Mesothelial cell of epicardium (in vitro differentiated cells): ENCODE measurements around the gene DDN. TPM values are rescaled to one million over a fixed set of nuclear protein-coding genes. Genes with fewer than 3 reads are reported as not detected.
A peak's percentile ranks its signal among the peaks of the same experiment; 100 is the strongest.

Experiments used
- DNase-seq, 2 experiments: peaks; one replicate each; pipeline ENCODE4 v3.0.0; 2021; ENCODE audit warnings: low spot score in 2 of 2; ENCODE audit not compliant: unreplicated experiment in 2 of 2
- H3K27ac Mint-ChIP-seq: 2 replicates; pipeline ENCODE4 v1.8.0; 2021; ENCODE audit warnings: mixed read lengths
- H3K27me3 Mint-ChIP-seq: 2 replicates; pipeline ENCODE4 v1.8.0; 2021; ENCODE audit warnings: low read depth, mixed read lengths
- H3K36me3 Mint-ChIP-seq: 2 replicates; pipeline ENCODE4 v1.8.0; 2021; ENCODE audit warnings: mixed read lengths
- H3K4me1 Mint-ChIP-seq: 2 replicates; pipeline ENCODE4 v1.8.0; 2021; ENCODE audit warnings: mixed read lengths
- H3K4me3 Mint-ChIP-seq: 2 replicates; pipeline ENCODE4 v1.8.0; 2021; ENCODE audit warnings: mild to moderate bottlenecking, moderate library complexity, mixed read lengths
- H3K9me3 Mint-ChIP-seq: 2 replicates; pipeline ENCODE4 v1.8.0; 2021; ENCODE audit warnings: mixed read lengths
- CTCF ChIP-seq: fragments of 200-600 bp; sonication (generic); IDR thresholded peaks from one replicate; pipeline ENCODE4 v1.5.0; 2021; ENCODE audit warnings: antibody characterized with exemption; ENCODE audit not compliant: unreplicated experiment
- total RNA-seq: library from RNA; stranded (reverse); gene quantifications from 3 replicates; pipeline ENCODE4 v1.2.1, GENCODE V29; 2021

DDN gene
- total RNA-seq, 1 donor from 2014 or later: 0.36 TPM

- Mint-ChIP-seq H3K9me3 (no peaks in the 10 kb centered on the region), H3K4me1 (peaks cover 15% of the 10 kb centered on the region), H3K27me3 (peaks cover 57% of the 10 kb centered on the region)
These were observed 1.2 kb upstream of the DDN start for GRCh38 chr12:49000346-49000745.

GRCh38 chr12:48998497-48999353, 450 bp downstream of the DDN start:
- Mint-ChIP-seq H3K9me3 (no peaks in the 10 kb centered on the region), H3K27me3 (peaks cover 70% of the 10 kb centered on the region), H3K4me1 (peaks cover 18% of the 10 kb centered on the region), H3K36me3 (peaks cover 20% of the 10 kb centered on the region), H3K27ac (no peak overlapping the region), H3K4me3 (peak overlapping the region; percentile 51)
- no peak for DNase-seq
- TF ChIP-seq CTCF: no peak

More at GRCh38 chr12:49000346-49000745, 1.2 kb upstream of the DDN start:
- H3K4me3 Mint-ChIP-seq: peak overlapping the region; percentile 61
- DNase-seq: no peak
- no peak overlapping the region for H3K27ac Mint-ChIP-seq
- no peak for TF ChIP-seq CTCF
- peaks cover 30% of the 10 kb centered on the region for H3K36me3 Mint-ChIP-seq

GRCh38 chr12:48997719-48998496, 1.3 kb downstream of the DDN start:
- TF ChIP-seq CTCF: no peak
- no peak for DNase-seq
- Mint-ChIP-seq H3K36me3 (peaks cover 18% of the 10 kb centered on the region), H3K9me3 (no peaks in the 10 kb centered on the region), H3K4me1 (peaks cover 18% of the 10 kb centered on the region), H3K27me3 (peaks cover 77% of the 10 kb centered on the region), H3K4me3 (peak overlapping the region; percentile 43), H3K27ac (no peak overlapping the region)

GRCh38 chr12:48996794-48997718, 2.1 kb downstream of the DDN start:
- TF ChIP-seq CTCF: peak; percentile 75
- Mint-ChIP-seq H3K27me3 (peaks cover 81% of the 10 kb centered on the region), H3K36me3 (peaks cover 12% of the 10 kb centered on the region), H3K4me1 (peaks cover 18% of the 10 kb centered on the region), H3K9me3 (no peaks in the 10 kb centered on the region), H3K27ac (no peak overlapping the region), H3K4me3 (peak overlapping the region; percentile 43)
- DNase-seq: peak; percentile 64 to 82
